ENCODE results near the gene ILKAP. TPM values are rescaled to one million over a fixed set of nuclear protein-coding genes. Genes with fewer than 3 reads are reported as not detected.

ILKAP gene
- total RNA-seq, 2 experiments from 2014 or later = 42.1 to 43.3 TPM

GRCh38 chr2:238130696-238131628 is 72.5 kb downstream of the ILKAP start:
- no peak for TF ChIP-seq CTCF (IDR thresholded peaks at IDR 0.05)
- DNase-seq (no peak), ATAC-seq (no peak)
- Mint-ChIP-seq H3K36me3 (ENCODE audit: low read depth) (no peaks in the 10 kb centered on the region), H3K27me3 (no peaks in the 10 kb centered on the region), H3K4me3 (no peak overlapping the region), H3K4me1 (ENCODE audit: low read depth) (no peaks in the 10 kb centered on the region), H3K27ac (no peak overlapping the region), H3K9me3 (no peaks in the 10 kb centered on the region)
- POLR2A ChIA-PET = no interaction called here
- intact Hi-C loops (cut with micrococcal nuclease) = no loop called here
- CTCF ChIA-PET = no interaction called here

GRCh38 chr2:238130111-238130695 is 73.3 kb downstream of the ILKAP start:
- intact Hi-C loops (cut with micrococcal nuclease) = no loop called here
- Mint-ChIP-seq H3K27ac (no peak overlapping the region), H3K9me3 (no peaks in the 10 kb centered on the region), H3K36me3 (ENCODE audit: low read depth) (no peaks in the 10 kb centered on the region), H3K4me3 (no peak overlapping the region), H3K4me1 (ENCODE audit: low read depth) (no peaks in the 10 kb centered on the region), H3K27me3 (no peaks in the 10 kb centered on the region)
- DNase-seq (no peak), ATAC-seq (no peak)
- POLR2A ChIA-PET = no interaction called here
- no peak for TF ChIP-seq CTCF (IDR thresholded peaks at IDR 0.05)
- CTCF ChIA-PET = no interaction called here

GRCh38 chr2:238129166-238130010 is 74.1 kb downstream of the ILKAP start:
- intact Hi-C loops (cut with micrococcal nuclease) = no loop called here
- H3K4me3 Mint-ChIP-seq = no peak overlapping the region
- no peak overlapping the region for H3K27ac Mint-ChIP-seq
- DNase-seq (no peak), ATAC-seq (no peak)
- no peaks in the 10 kb centered on the region for H3K27me3 Mint-ChIP-seq
- CTCF ChIA-PET = no interaction called here
- POLR2A ChIA-PET = no interaction called here
- H3K9me3 Mint-ChIP-seq = no peaks in the 10 kb centered on the region
- TF ChIP-seq CTCF (IDR thresholded peaks at IDR 0.05) = no peak
- H3K36me3 Mint-ChIP-seq (ENCODE audit: low read depth) = no peaks in the 10 kb centered on the region
- no peaks in the 10 kb centered on the region for H3K4me1 Mint-ChIP-seq (ENCODE audit: low read depth)

GRCh38 chr2:238128534-238129001 is 74.9 kb downstream of the ILKAP start:
- ChIA-PET POLR2A (no interaction called here), CTCF (no interaction called here)
- TF ChIP-seq CTCF (IDR thresholded peaks at IDR 0.05) = no peak
- Mint-ChIP-seq H3K36me3 (ENCODE audit: low read depth) (no peaks in the 10 kb centered on the region), H3K4me1 (ENCODE audit: low read depth) (no peaks in the 10 kb centered on the region), H3K4me3 (no peak overlapping the region), H3K9me3 (no peaks in the 10 kb centered on the region), H3K27me3 (no peaks in the 10 kb centered on the region), H3K27ac (no peak overlapping the region)
- DNase-seq (no peak), ATAC-seq (no peak)
- intact Hi-C loops (cut with micrococcal nuclease) = no loop called here

All from activated CD8-positive, alpha-beta T cell treated with anti-CD3 and anti-CD28 coated beads for 36 hours (primary cell).